Measurements from ENCODE around the gene QRFP.

Gene QRFP

GRCh38 chr9:130897105-130897751 lies 616 bp upstream of the QRFP start:
- DNase-seq: no peak
- in situ Hi-C loops (cut with HindIII; ENCODE audit: low pct_ligation_motif_present, low pct_unique_long_range_greater_than_20kb, low sequenced_read_pairs): no loop called here

- in situ Hi-C loops (cut with HindIII; ENCODE audit: low pct_ligation_motif_present, low pct_unique_long_range_greater_than_20kb, low sequenced_read_pairs): no loop called here
- DNase-seq: no peak
Measured at GRCh38 chr9:130895481-130896232, 955 bp downstream of the QRFP start.

- in situ Hi-C loops (cut with HindIII; ENCODE audit: low pct_ligation_motif_present, low pct_unique_long_range_greater_than_20kb, low sequenced_read_pairs): no loop called here
- no peak for DNase-seq
Measured at GRCh38 chr9:130895038-130895437, 1.6 kb downstream of the QRFP start.

GRCh38 chr9:130894546-130894945 lies 2.1 kb downstream of the QRFP start:
- in situ Hi-C loops (cut with HindIII; ENCODE audit: low pct_ligation_motif_present, low pct_unique_long_range_greater_than_20kb, low sequenced_read_pairs): no loop called here
- DNase-seq: no peak

GRCh38 chr9:130893341-130894101 lies 3.1 kb downstream of the QRFP start:
- no peak for DNase-seq
- in situ Hi-C loops (cut with HindIII; ENCODE audit: low pct_ligation_motif_present, low pct_unique_long_range_greater_than_20kb, low sequenced_read_pairs): no loop called here

GRCh38 chr9:130892477-130893304 lies 3.9 kb downstream of the QRFP start:
- no peak for DNase-seq
- in situ Hi-C loops (cut with HindIII; ENCODE audit: low pct_ligation_motif_present, low pct_unique_long_range_greater_than_20kb, low sequenced_read_pairs): no loop called here

- no peak for DNase-seq
Measured at GRCh38 chr9:130891688-130892476, 4.7 kb downstream of the QRFP start.

GRCh38 chr9:130890870-130891687 lies 5.5 kb downstream of the QRFP start:
- no peak for DNase-seq
- in situ Hi-C loops (cut with HindIII; ENCODE audit: low pct_ligation_motif_present, low pct_unique_long_range_greater_than_20kb, low sequenced_read_pairs): no loop called here

More at GRCh38 chr9:130891688-130892476, 4.7 kb downstream of the QRFP start:
- in situ Hi-C loops (cut with HindIII; ENCODE audit: low pct_ligation_motif_present, low pct_unique_long_range_greater_than_20kb, low sequenced_read_pairs): no loop called here

- in situ Hi-C loops (cut with HindIII; ENCODE audit: low pct_ligation_motif_present, low pct_unique_long_range_greater_than_20kb, low sequenced_read_pairs): no loop called here
- no peak for DNase-seq
Measured at GRCh38 chr9:130890124-130890523, 6.5 kb downstream of the QRFP start.

GRCh38 chr9:130888146-130888885 lies 8.3 kb downstream of the QRFP start:
- in situ Hi-C loops (cut with HindIII; ENCODE audit: low pct_ligation_motif_present, low pct_unique_long_range_greater_than_20kb, low sequenced_read_pairs): no loop called here
- no peak for DNase-seq

GRCh38 chr9:130887494-130888144 lies 9.0 kb downstream of the QRFP start:
- no peak for DNase-seq
- in situ Hi-C loops (cut with HindIII; ENCODE audit: low pct_ligation_motif_present, low pct_unique_long_range_greater_than_20kb, low sequenced_read_pairs): no loop called here

GRCh38 chr9:130886981-130887380 lies 9.6 kb downstream of the QRFP start:
- in situ Hi-C loops (cut with HindIII; ENCODE audit: low pct_ligation_motif_present, low pct_unique_long_range_greater_than_20kb, low sequenced_read_pairs): no loop called here
- no peak for DNase-seq

GRCh38 chr9:130885484-130886375 lies 10.9 kb downstream of the QRFP start:
- no peak for DNase-seq
- in situ Hi-C loops (cut with HindIII; ENCODE audit: low pct_ligation_motif_present, low pct_unique_long_range_greater_than_20kb, low sequenced_read_pairs): no loop called here

GRCh38 chr9:130884542-130885483 lies 11.8 kb downstream of the QRFP start:
- in situ Hi-C loops (cut with HindIII; ENCODE audit: low pct_ligation_motif_present, low pct_unique_long_range_greater_than_20kb, low sequenced_read_pairs): no loop called here
- no peak for DNase-seq

Data from ACHN (cell line).